Measurements from ENCODE around the gene LRRC4B.

DNA sequence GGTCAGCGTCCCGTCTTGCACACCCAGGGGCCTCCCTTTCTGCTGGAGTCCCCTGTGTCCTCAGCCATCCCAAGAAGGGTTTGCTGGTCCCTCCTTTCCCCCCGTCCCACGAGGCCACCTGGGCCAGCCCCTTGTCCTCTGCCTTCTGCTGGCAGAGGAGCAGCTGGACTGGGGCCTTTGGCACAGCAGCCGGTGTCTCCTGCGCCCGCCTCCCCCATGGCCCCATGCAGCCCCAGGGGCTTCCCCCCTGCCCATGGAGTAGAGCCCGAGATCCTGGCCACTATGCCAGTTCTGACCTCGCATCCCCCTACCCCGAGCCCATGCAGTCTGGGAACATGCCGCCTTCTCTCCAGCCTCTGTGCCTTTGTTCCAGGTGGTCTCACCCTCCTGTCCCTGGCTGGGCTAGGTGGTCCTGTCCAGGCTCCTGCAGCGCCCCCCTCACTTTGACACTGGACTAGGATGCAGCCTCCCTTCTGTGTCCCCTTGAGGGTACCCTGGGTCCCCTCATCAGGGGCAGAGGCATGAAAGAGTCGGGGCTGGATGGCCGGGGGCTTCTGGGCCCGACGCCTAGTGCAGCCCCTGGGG lies 85.9 kb downstream of the LRRC4B start:
- no peak for TF ChIP-seq POLR2A (IDR thresholded peaks at IDR 0.05)
- TF ChIP-seq, protein P1, sequence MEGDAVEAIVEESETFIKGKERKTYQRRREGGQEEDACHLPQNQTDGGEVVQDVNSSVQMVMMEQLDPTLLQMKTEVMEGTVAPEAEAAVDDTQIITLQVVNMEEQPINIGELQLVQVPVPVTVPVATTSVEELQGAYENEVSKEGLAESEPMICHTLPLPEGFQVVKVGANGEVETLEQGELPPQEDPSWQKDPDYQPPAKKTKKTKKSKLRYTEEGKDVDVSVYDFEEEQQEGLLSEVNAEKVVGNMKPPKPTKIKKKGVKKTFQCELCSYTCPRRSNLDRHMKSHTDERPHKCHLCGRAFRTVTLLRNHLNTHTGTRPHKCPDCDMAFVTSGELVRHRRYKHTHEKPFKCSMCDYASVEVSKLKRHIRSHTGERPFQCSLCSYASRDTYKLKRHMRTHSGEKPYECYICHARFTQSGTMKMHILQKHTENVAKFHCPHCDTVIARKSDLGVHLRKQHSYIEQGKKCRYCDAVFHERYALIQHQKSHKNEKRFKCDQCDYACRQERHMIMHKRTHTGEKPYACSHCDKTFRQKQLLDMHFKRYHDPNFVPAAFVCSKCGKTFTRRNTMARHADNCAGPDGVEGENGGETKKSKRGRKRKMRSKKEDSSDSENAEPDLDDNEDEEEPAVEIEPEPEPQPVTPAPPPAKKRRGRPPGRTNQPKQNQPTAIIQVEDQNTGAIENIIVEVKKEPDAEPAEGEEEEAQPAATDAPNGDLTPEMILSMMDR (IDR thresholded peaks at IDR 0.05), result no peak
